ENCODE data around the gene SH3BP1. TPM values are rescaled to one million over a fixed set of nuclear protein-coding genes. Genes with fewer than 3 reads are reported as not detected.

The SH3BP1 gene
- total RNA-seq, 1 donor from 2014 or later = 88.4 TPM

GRCh38 chr22:37705205-37705604 is 65.7 kb downstream of the SH3BP1 start:
- no peaks in the 10 kb centered on the region for H3K9me3 Mint-ChIP-seq
- ATAC-seq (ENCODE audit: low read depth) (no peak), DNase-seq (no peak)
- no peak overlapping the region for H3K4me3 Mint-ChIP-seq
- POLR2A ChIA-PET = no interaction called here
- H3K27me3 Mint-ChIP-seq = no peaks in the 10 kb centered on the region
- no peak for TF ChIP-seq CTCF (IDR thresholded peaks at IDR 0.05)
- CTCF ChIA-PET = no interaction called here
- intact Hi-C loops (cut with micrococcal nuclease) = no loop called here
- peaks cover 2% of the 10 kb centered on the region for H3K36me3 Mint-ChIP-seq (ENCODE audit: low read depth)
- no peak overlapping the region for H3K27ac Mint-ChIP-seq
- H3K4me1 Mint-ChIP-seq = no peaks in the 10 kb centered on the region

Other genes starting within 250 kb of the SH3BP1 start
- gene ELFN2, start 212.2 kb upstream of the SH3BP1 start, total RNA-seq = not detected in 2 replicates
- 86.1 and 90.6 TPM in 2 replicates for gene MFNG, start 153.3 kb upstream of the SH3BP1 start, total RNA-seq
- gene CARD10, start 120.3 kb upstream of the SH3BP1 start, total RNA-seq = not detected in 2 replicates
- gene CDC42EP1, start 79.2 kb upstream of the SH3BP1 start, total RNA-seq = not detected in 2 replicates
- gene LGALS2, start 59.6 kb upstream of the SH3BP1 start, total RNA-seq = not detected in 2 replicates
- 102 and 126 TPM in 2 replicates for gene GGA1, start 30.8 kb upstream of the SH3BP1 start, total RNA-seq
- 17.7 and 22.6 TPM in 2 replicates for gene PDXP, start 19.1 kb downstream of the SH3BP1 start, total RNA-seq
- gene LGALS1, start 36.0 kb downstream of the SH3BP1 start, total RNA-seq = 230 and 254 TPM in 2 replicates
- 39.0 and 39.8 TPM in 2 replicates for gene NOL12, start 46.7 kb downstream of the SH3BP1 start, total RNA-seq
- gene TRIOBP, start 57.4 kb downstream of the SH3BP1 start, total RNA-seq = 25.5 and 27.4 TPM in 2 replicates
- gene GCAT, start 168.3 kb downstream of the SH3BP1 start, total RNA-seq = 0.40 and 0.83 TPM in 2 replicates
- not detected in 2 replicates for gene GALR3, start 183.7 kb downstream of the SH3BP1 start, total RNA-seq
- gene ANKRD54, start 204.7 kb downstream of the SH3BP1 start, total RNA-seq = 12.6 and 16.5 TPM in 2 replicates
- gene EIF3L, start 209.8 kb downstream of the SH3BP1 start, total RNA-seq = 712 and 718 TPM in 2 replicates